A673 (cell line): Measurements from ENCODE around the gene PCNX1. TPM values are rescaled to one million over a fixed set of nuclear protein-coding genes. Genes with fewer than 3 reads are reported as not detected.

Source experiments
- BruUV-seq: library from RNA; stranded (reverse); fragments of 400-500 nt; replicated peaks from 2 replicates; lab custom pipeline; 2021; lab: Mats Ljungman, UMichigan
- CTCF ChIA-PET: fragments of 300-600 bp; sonication (Branson Sonifier 250); formaldehyde crosslinking; loops from one replicate; lab custom pipeline; 2022; ENCODE audit warnings: antibody characterized with exemption; lab: Charles Lee
- POLR2A ChIA-PET: fragments of 300-600 bp; sonication (Branson Sonifier 250); formaldehyde crosslinking; loops from one replicate; lab custom pipeline; 2022; ENCODE audit warnings: antibody characterized with exemption; ENCODE audit not compliant: low non-redundant PET; lab: Charles Lee
- DNase-seq: peaks from one replicate; pipeline ENCODE4 v3.0.0-alpha.2; 2015; ENCODE audit warnings: low spot score
- H3K27ac ChIP-seq: fragments of 200-600 bp; sonication (generic); 2 replicates; pipeline ENCODE4 v1.5.1; 2016; ENCODE audit warnings: mixed run types, low read depth, mild to moderate bottlenecking, mixed read lengths, antibody characterized with exemption, low read length; ENCODE audit not compliant: poor library complexity, severe bottlenecking
- H3K27me3 ChIP-seq: fragments of 200-600 bp; sonication (generic); replicated peaks from 2 replicates; pipeline ENCODE4 v1.6.1; 2017; ENCODE audit warnings: mixed run types, low read depth, mild to moderate bottlenecking, mixed read lengths, antibody characterized with exemption, low read length; ENCODE audit not compliant: insufficient read depth, poor library complexity
- H3K36me3 ChIP-seq: fragments of 200-600 bp; sonication (generic); 2 replicates; pipeline ENCODE4 v1.6.1; 2016; ENCODE audit warnings: mixed run types, mild to moderate bottlenecking, mixed read lengths, antibody characterized with exemption, low read length; ENCODE audit not compliant: insufficient read depth, poor library complexity, severe bottlenecking
- H3K4me1 ChIP-seq: fragments of 200-600 bp; sonication (generic); 2 replicates; pipeline ENCODE4 v1.6.1; 2017; ENCODE audit warnings: mixed run types, mild to moderate bottlenecking, mixed read lengths, antibody characterized with exemption, low read length; ENCODE audit not compliant: insufficient read depth, poor library complexity, severe bottlenecking
- H3K4me3 ChIP-seq: fragments of 200-600 bp; sonication (generic); 2 replicates; pipeline ENCODE4 v1.5.1; 2016; ENCODE audit warnings: low read depth, mixed run types, mild to moderate bottlenecking, mixed read lengths, low read length; ENCODE audit not compliant: poor library complexity, severe bottlenecking
- H3K9me3 ChIP-seq: fragments of 200-600 bp; sonication (generic); 2 replicates; pipeline ENCODE4 v1.6.1; 2016; ENCODE audit warnings: mixed run types, low read depth, mild to moderate bottlenecking, mixed read lengths, antibody characterized with exemption, low read length; ENCODE audit not compliant: poor library complexity, severe bottlenecking
- EZH2 ChIP-seq: fragments of 200-600 bp; sonication (generic); IDR thresholded peaks from 2 replicates; pipeline ENCODE4 v1.6.1; 2017; ENCODE audit warnings: borderline replicate concordance, low read depth, mild to moderate bottlenecking, mixed read lengths, antibody characterized with exemption, low read length; ENCODE audit not compliant: poor library complexity, severe bottlenecking
- intact Hi-C: fragments of 100-400 bp; cut with micrococcal nuclease; formaldehyde crosslinking; loops from one replicate; pipeline ENCODE4 v1.10.0; 2022; ENCODE audit not compliant: unreplicated experiment
- total RNA-seq: library from RNA; stranded (reverse); gene quantifications from 2 replicates; pipeline ENCODE4 v1.2.3, GENCODE V29; 2021
- TF ChIP-seq, protein P1 (sequence below): fragments of 300-800, 200-600 bp; sonication (generic); conservative IDR thresholded peaks from 2 replicates; pipeline ENCODE4 v1.5.1; 2017; ENCODE audit warnings: low read depth, mild to moderate bottlenecking, antibody characterized with exemption, low read length, moderate library complexity, mixed read lengths

Gene PCNX1
- total RNA-seq, 1 experiment from 2014 or later: 60.7 TPM

DNA sequence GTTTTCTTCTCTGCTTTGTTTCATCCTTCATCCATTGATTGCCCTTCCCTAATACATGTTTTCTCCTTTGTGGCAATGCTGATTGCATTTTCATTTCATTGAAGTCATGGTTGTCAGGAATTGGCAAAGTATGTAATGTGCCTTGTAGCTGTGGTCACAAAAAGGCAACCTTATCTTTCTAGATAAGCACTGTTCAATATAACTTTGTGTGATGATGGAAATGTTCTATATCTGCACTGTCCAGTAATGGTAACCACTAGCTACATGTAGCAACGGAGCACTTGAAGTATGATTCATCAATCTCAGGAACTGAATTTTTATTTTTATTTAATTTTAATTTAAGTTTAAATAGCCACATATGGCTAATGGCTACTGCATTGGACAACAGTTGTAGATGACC is 79.8 kb downstream of the PCNX1 start:
- no peak overlapping the region for H3K27ac ChIP-seq
- CTCF ChIA-PET: no interaction called here
- no peak for DNase-seq
- TF ChIP-seq, protein P1, sequence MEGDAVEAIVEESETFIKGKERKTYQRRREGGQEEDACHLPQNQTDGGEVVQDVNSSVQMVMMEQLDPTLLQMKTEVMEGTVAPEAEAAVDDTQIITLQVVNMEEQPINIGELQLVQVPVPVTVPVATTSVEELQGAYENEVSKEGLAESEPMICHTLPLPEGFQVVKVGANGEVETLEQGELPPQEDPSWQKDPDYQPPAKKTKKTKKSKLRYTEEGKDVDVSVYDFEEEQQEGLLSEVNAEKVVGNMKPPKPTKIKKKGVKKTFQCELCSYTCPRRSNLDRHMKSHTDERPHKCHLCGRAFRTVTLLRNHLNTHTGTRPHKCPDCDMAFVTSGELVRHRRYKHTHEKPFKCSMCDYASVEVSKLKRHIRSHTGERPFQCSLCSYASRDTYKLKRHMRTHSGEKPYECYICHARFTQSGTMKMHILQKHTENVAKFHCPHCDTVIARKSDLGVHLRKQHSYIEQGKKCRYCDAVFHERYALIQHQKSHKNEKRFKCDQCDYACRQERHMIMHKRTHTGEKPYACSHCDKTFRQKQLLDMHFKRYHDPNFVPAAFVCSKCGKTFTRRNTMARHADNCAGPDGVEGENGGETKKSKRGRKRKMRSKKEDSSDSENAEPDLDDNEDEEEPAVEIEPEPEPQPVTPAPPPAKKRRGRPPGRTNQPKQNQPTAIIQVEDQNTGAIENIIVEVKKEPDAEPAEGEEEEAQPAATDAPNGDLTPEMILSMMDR: no peak
- no peak for TF ChIP-seq EZH2
- POLR2A ChIA-PET: no interaction called here
- no TSS peak for BruUV-seq
- no peaks in the 10 kb centered on the region for H3K9me3 ChIP-seq
- no peaks in the 10 kb centered on the region for H3K36me3 ChIP-seq
- no peaks in the 10 kb centered on the region for H3K27me3 ChIP-seq
- intact Hi-C loops: loop anchor here (10.0 kb wide), 1 partner anchor 768 kb away; no protein-coding TSS in a partner anchor
- peaks cover 27% of the 10 kb centered on the region for H3K4me1 ChIP-seq
- no peak overlapping the region for H3K4me3 ChIP-seq

DNA sequence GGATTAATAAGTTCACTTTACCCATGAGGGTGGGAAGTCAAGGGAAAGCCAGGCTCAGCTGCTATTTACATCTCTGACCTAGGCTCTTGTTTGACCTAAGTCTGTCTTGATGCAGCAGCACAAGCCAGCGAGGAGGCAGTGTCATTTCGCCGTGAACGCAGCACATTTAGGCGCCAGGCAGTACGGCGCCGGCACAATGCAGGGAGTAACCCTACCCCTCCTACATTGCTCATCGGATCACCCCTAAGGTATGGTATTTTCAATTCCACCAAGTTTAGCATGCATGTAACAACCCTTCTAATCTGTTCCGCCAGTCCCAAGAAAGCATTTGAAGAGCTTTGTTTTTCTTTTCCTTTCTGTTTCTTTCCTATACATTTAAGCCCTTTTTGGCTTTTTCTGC is 81.2 kb downstream of the PCNX1 start:
- H3K4me1 ChIP-seq: peaks cover 20% of the 10 kb centered on the region
- no peaks in the 10 kb centered on the region for H3K9me3 ChIP-seq
- no peak overlapping the region for H3K27ac ChIP-seq
- intact Hi-C loops: loop anchor here (10.0 kb wide), 1 partner anchor 766 kb away; no protein-coding TSS in a partner anchor
- TF ChIP-seq, protein P1: no peak
- H3K4me3 ChIP-seq: no peak overlapping the region
- no peak for DNase-seq
- no peaks in the 10 kb centered on the region for H3K27me3 ChIP-seq
- POLR2A ChIA-PET: no interaction called here
- CTCF ChIA-PET: no interaction called here
- no TSS peak for BruUV-seq
- H3K36me3 ChIP-seq: no peaks in the 10 kb centered on the region

- H3K27ac ChIP-seq: no peak overlapping the region
- H3K4me3 ChIP-seq: no peak overlapping the region
- H3K27me3 ChIP-seq: no peaks in the 10 kb centered on the region
- no peaks in the 10 kb centered on the region for H3K9me3 ChIP-seq
- CTCF ChIA-PET: no interaction called here
- POLR2A ChIA-PET: no interaction called here
- TF ChIP-seq, protein P1: no peak
- TF ChIP-seq EZH2: no peak
- intact Hi-C loops: no loop called here
- DNase-seq: no peak
- H3K4me1 ChIP-seq: no peaks in the 10 kb centered on the region
- BruUV-seq: no TSS peak
- no peaks in the 10 kb centered on the region for H3K36me3 ChIP-seq
Measured at GRCh38 chr14:70993931-70994330, 86.7 kb downstream of the PCNX1 start.
